Ramos (cell line): ENCODE measurements around the gene OLFM1.
"Not testable (repeated sequence)": the region's sequence is repeated elsewhere in the genome, so short reads cannot be mapped to it uniquely, and the experiment has no call there.

Source experiments
- in situ Hi-C: fragments of 300-500 bp; cut with MboI; formaldehyde crosslinking; loops from one replicate; pipeline ENCODE4 v1.14.3; 2022; ENCODE audit warnings: low sequenced_read_pairs; ENCODE audit not compliant: unreplicated experiment

The OLFM1 gene

DNA sequence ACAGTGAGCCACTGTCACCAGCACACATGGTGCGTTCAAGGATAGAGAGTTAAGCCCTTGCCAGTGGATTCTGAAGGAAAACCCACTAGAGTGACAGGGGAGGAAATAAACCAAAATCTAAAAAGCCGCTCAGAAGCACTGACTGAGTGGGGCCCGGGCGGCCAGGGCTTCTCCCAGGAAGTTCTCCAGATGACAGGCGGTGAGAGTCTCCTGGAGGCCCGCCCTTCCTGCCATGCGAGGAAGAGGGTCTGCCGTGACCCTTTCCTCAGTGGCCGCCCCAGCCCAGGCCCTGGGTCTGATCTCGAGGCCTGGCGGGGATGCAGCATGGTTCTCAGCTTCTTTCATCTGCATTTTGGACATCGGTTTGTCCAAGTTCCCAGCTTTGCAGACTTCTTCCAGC lies 14.9 kb downstream of the OLFM1 start:
- in situ Hi-C loops = no loop called here

- in situ Hi-C loops = no loop called here
Measured at GRCh38 chr9:135103001-135103446, 15.6 kb downstream of the OLFM1 start.

DNA sequence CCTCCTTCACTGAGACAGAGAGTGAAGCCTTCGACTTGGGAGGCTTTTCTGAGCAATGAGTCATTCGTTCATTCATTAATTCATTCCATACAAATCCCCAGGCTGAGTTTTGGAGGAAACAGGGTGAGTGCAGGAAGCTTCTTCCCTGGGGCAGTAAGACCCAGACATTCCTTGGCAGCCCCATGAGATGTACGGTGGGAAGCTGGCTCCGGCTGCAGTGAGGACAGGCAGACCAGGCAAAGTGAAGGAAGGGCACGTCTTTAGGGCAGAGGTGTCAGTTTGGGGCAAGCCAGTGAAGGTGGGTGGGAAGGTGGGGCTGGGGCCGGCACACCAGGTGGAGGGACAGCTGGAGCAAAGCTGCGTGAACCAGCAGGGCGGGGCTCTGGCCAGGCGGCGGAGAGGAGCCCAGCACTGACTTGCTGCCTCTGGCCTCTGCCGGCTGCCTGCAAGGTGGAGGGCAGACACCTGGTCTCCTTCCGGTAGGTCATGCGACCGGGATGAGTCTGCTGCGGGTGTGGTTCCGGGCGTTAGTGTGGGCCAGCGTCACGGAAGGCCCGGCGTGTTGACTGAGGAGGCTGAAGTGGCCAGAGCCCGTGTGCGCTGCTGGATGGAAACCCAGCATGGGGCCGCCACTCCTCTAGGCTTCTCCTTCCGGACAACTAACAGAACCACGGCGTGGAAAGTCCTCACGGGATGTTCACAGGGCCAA lies 16.6 kb downstream of the OLFM1 start:
- in situ Hi-C loops = no loop called here

DNA sequence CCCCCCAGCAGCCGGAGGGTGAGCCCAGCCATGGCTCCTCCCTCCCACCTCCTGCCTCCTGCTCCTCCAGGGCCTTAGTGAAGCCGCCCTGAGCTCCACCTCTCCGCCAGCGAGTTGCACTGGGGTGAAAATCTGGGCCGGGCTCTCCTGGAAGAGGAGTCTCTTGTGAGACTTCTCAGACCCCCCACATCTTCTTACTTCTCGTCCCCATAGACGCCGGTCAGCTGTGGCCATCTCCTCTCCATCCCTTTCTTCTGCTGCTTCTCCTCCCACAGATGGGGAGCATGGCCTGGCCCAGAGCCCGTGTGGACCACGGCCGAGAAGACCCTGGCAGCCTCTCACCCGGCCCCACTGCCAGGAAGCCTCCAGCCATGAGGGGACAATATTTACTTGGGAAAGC lies 17.3 kb downstream of the OLFM1 start:
- in situ Hi-C loops = no loop called here

DNA sequence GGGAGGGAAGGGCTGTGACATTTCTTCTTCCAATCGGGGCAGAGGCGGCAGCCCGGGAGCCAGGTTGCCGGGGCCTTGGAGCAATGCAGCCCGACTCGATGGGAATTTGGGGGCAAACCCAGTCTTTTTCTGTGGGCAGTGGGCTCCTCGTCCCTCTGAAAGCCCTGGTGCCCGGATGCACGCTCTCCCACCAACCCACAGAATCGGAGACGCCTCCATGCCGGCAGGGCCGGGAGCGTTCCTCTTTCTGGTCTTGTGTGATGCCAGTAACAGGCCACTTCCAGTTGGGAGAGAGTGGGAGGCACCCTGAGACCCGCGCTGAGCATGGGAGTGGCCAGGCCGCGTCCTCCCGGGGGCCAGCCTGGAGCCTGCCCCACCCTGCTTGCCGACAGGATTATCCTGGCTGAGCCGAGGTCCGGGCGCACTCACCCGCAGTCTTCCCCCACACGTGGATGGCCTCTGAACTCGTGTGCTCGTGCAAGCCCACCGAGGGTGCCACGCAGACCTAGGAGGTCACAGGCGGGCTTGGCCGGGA lies 17.8 kb downstream of the OLFM1 start:
- in situ Hi-C loops = no loop called here

DNA sequence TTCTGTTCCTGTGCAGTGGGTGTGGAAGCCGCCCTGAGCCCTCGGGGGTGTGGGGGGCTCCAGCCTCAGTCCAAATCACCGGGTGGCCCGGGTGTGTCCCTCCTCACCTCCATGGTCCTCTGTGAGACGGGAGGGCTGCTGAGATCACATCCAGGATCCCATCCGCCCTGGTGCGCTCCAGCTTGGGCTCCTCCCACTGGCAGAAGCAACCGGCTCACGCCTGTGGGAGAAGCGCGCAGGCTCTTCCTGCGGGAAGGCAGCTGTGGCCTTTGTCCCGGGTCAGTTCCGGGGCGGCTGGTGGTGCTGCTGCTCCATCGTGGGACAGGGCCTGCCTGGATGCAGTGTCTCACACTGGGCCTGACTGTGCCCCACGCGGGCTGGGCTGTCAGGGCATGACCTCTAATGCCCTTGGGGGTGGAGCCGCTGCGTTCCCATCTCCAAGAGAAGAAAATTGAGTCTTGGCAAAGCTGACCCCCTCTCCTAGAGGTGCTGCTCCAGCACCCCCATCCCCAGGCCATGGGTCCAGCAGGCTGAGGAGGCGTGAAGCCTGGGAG lies 18.5 kb downstream of the OLFM1 start:
- in situ Hi-C loops = no loop called here

- in situ Hi-C loops = no loop called here
Measured at GRCh38 chr9:135106551-135107270, 19.2 kb downstream of the OLFM1 start.

GRCh38 chr9:135107581-135108235 lies 20.2 kb downstream of the OLFM1 start:
- in situ Hi-C loops = no loop called here

- in situ Hi-C loops = no loop called here
Measured at GRCh38 chr9:135108831-135109510, 21.5 kb downstream of the OLFM1 start.

DNA sequence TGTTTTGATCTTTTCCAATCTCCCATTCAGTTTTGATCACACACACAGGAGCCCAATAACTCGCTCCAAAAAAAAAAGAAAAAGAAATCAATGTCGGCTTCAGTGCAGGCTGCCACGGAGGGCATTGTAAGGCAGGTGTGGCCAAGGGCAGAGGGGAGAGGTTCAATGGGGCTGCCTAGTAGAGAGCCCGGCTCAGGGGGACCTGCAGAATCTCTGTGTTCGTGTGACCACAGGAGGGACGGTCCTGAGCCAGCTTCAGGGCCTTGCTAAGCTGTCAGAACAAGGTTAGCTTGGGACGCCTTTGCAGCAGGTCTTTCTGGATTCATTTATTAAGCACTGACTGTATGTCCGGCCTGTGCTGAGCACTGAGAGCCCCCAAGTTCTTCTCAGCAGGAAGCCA lies 22.2 kb downstream of the OLFM1 start:
- in situ Hi-C loops = no loop called here

- in situ Hi-C loops = no loop called here
Measured at GRCh38 chr9:135110416-135110815, 22.9 kb downstream of the OLFM1 start.

- in situ Hi-C loops = not testable (repeated sequence)
Measured at GRCh38 chr9:135111600-135111999, 24.1 kb downstream of the OLFM1 start.

DNA sequence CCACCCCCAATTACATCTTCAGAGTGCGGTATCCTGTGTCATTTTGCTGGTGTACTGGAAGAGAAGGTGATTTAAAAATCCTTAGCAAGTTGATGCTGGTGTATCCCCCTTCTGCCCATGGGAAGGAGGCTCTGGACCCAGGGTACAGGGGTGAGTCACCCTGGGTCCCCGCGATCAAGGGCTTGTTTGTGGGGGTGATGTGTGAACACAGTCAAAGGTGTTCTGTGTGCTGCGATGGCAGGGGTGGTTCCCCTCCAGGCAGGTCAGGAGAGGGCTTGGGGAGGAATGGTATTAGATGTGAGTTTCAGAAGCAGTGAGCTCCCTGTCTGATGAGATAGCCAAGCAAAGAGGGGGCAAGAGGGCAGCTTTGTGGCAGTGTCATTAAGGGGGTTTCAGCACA lies 28.9 kb downstream of the OLFM1 start:
- in situ Hi-C loops = no loop called here

GRCh38 chr9:135116881-135117280 lies 29.4 kb downstream of the OLFM1 start:
- in situ Hi-C loops = no loop called here

DNA sequence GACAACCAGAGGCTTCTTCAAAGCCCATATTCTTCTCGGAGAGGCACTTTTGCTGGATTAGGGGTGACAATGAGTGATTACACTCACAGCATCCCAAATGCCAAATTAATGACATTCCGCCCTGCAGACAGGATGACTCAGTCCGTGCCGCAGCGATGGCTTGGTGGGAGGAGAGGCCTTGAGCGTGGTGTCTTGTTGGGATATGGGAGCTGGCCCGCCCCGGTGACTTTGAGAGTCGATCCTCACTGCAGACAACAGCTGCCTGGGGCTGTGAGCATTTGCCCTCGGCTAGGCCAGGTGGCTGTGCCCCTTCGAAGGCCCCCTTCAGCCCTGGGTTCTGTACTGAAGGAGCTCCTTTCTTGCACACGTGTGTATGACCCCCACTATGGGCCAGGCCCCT lies 29.8 kb downstream of the OLFM1 start:
- in situ Hi-C loops = no loop called here

DNA sequence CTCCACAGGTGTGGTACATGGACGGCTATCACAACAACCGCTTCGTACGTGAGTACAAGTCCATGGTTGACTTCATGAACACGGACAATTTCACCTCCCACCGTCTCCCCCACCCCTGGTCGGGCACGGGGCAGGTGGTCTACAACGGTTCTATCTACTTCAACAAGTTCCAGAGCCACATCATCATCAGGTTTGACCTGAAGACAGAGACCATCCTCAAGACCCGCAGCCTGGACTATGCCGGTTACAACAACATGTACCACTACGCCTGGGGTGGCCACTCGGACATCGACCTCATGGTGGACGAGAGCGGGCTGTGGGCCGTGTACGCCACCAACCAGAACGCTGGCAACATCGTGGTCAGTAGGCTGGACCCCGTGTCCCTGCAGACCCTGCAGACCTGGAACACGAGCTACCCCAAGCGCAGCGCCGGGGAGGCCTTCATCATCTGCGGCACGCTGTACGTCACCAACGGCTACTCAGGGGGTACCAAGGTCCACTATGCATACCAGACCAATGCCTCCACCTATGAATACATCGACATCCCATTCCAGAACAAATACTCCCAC lies 32.1 kb downstream of the OLFM1 start:
- in situ Hi-C loops = no loop called here

DNA sequence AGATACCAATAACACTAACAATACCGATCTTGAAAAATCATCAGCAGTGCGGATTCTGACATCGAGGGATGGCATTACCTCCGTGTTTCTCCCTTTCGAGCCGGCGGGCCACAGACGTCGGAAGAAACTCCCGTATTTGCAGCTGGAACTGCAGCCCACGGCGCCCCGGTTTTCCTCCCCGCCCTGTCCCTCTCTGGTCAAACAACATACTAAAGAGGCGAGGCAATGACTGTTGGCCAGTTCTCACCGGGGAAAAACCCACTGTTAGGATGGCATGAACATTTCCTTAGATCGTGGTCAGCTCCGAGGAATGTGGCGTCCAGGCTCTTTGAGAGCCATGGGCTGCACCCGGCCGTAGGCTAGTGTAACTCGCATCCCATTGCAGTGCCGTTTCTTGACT lies 32.8 kb downstream of the OLFM1 start:
- in situ Hi-C loops = no loop called here

DNA sequence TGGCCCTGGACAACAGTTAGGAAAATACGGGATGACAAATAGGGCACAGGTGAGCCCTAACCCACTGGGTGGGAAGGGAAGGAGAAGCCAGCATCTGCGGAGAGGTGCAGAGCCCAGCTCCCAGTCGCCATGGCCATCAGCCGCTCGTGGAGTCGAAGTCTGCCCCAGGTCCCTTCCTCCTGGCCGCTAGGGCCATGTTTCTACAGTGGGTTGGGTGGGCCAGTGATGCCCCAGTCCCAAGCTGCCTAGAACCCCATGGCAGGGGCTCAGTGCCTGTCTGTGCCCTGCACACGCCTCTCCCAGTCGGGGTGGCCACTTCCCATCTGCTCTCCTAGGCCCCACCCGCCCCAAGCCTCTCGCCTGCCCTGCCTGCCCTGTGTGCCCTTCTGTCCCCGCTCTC lies 34.8 kb downstream of the OLFM1 start:
- in situ Hi-C loops = no loop called here

DNA sequence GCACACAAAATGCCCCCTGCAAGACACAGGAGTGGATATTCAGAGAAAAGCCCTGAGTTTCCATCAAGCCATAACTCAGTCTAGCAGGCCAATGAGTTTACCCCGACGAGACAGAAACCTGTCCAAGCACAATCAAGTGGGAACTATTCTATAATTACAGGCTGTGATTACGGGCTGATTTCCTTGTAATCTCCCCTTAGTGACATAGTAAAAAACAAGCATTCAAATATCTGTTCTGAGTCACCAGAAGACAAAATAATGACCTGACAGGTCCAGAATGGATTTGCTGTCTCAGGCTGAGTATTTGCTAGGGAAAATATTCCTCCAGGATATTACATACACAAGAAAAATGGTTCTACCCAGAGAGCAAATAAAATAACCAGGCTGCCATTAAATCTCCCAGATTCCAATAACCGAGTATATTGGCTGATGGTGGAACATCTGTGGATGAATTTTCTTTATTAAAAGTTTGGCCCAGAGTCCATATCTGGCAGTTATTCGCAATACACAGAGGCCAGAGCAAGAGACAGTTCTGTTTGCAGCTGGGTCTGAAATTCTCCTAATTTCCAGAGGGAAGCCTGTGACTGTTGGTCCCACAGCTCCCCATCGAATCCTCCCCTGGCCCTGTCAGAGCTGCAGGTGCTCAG lies 35.8 kb downstream of the OLFM1 start:
- in situ Hi-C loops = no loop called here

- in situ Hi-C loops = no loop called here
Measured at GRCh38 chr9:135123773-135124134, 36.3 kb downstream of the OLFM1 start.
